MCF 10A (cell line): ENCODE results near the gene HSD17B3. TPM values are rescaled to one million over a fixed set of nuclear protein-coding genes. Genes with fewer than 3 reads are reported as not detected.

Source experiments
- Bru-seq: library from RNA; stranded (reverse); fragments of 400-500 nt; gene quantifications from one replicate; lab custom pipeline; 2021; lab: Mats Ljungman, UMichigan
- BruChase-seq, 2 experiments: library from RNA; stranded (reverse); fragments of 400-500 nt; gene quantifications; one replicate each; lab custom pipeline; 2021; lab: Mats Ljungman, UMichigan
- BruUV-seq: library from RNA; stranded (reverse); fragments of 400-500 nt; replicated peaks from 2 replicates; lab custom pipeline; 2021; lab: Mats Ljungman, UMichigan
- CTCF ChIA-PET: fragments of 300-600 bp; sonication (Branson Sonifier 250); formaldehyde crosslinking; extraction: SDS; loops from one replicate; lab custom pipeline; 2021; ENCODE audit warnings: antibody characterized with exemption, inconsistent platforms; lab: Yijun Ruan, JAX
- POLR2A ChIA-PET: fragments of 300-600, 350-650 bp; sonication (Branson Sonifier 250); formaldehyde crosslinking; extraction: SDS; loops from one replicate; lab custom pipeline; 2020; ENCODE audit warnings: antibody characterized with exemption, inconsistent platforms; lab: Yijun Ruan, JAX
- DNase-seq: peaks from one replicate; pipeline ENCODE4 v3.0.0-alpha.2; 2018; ENCODE audit not compliant: unreplicated experiment
- H3K27ac Mint-ChIP-seq: one replicate; pipeline ENCODE4 v1.8.0; 2022; ENCODE audit warnings: mild to moderate bottlenecking, low read depth, mixed read lengths; ENCODE audit not compliant: unreplicated experiment
- H3K27me3 Mint-ChIP-seq: one replicate; pipeline ENCODE4 v1.8.0; 2022; ENCODE audit warnings: mixed read lengths; ENCODE audit not compliant: insufficient read depth, unreplicated experiment
- H3K36me3 Mint-ChIP-seq: one replicate; pipeline ENCODE4 v1.8.0; 2022; ENCODE audit warnings: mild to moderate bottlenecking, moderate library complexity, mixed read lengths; ENCODE audit not compliant: insufficient read depth, unreplicated experiment
- H3K4me1 Mint-ChIP-seq: one replicate; pipeline ENCODE4 v1.8.0; 2022; ENCODE audit warnings: mixed read lengths; ENCODE audit not compliant: insufficient read depth, unreplicated experiment
- H3K4me3 Mint-ChIP-seq: one replicate; pipeline ENCODE4 v1.8.0; 2022; ENCODE audit warnings: mild to moderate bottlenecking, moderate library complexity, mixed read lengths; ENCODE audit not compliant: unreplicated experiment
- H3K9me3 Mint-ChIP-seq: one replicate; pipeline ENCODE4 v1.8.0; 2022; ENCODE audit warnings: mixed read lengths; ENCODE audit not compliant: unreplicated experiment
- CTCF ChIP-seq: fragments of 200-600 bp; IDR thresholded peaks from one replicate; pipeline ENCODE4 v1.8.0; 2022; ENCODE audit warnings: antibody characterized with exemption, mild to moderate bottlenecking; ENCODE audit not compliant: unreplicated experiment
- intact Hi-C: fragments of 100-400 bp; cut with micrococcal nuclease; formaldehyde crosslinking; loops from 2 replicates; pipeline ENCODE4 v1.14.1; 2022
- long read RNA-seq: library from polyadenylated mRNA; stranded (forward); transcript quantifications from one replicate; pipeline ENCODE4 v2.0.0, GENCODE V29; 2022
- total RNA-seq: library from RNA; stranded (reverse); gene quantifications from 2 replicates; pipeline ENCODE4 v1.2.3, GENCODE V29; 2022

The HSD17B3 gene
- total RNA-seq, result 0.74 TPM in 1 of 2 replicates, not detected in the other
- percentile 35 among the genes with signal in this experiment for Bru-seq, nascent RNA
- BruChase-seq, experiment 1, labeled RNA remaining after a 6-hour chase, result percentile 72 among the genes with signal in this experiment
- BruChase-seq, experiment 2, labeled RNA remaining after a 2-hour chase, result percentile 44 among the genes with signal in this experiment
- long read RNA-seq, result 0 reads

- Mint-ChIP-seq H3K9me3 (no peaks in the 10 kb centered on the region), H3K4me1 (peaks cover 6% of the 10 kb centered on the region), H3K27ac (no peak within 1 kb of the TSS), H3K4me3 (no peak within 1 kb of the TSS), H3K36me3 (no peaks in the 10 kb centered on the region), H3K27me3 (no peaks in the 10 kb centered on the region)
- intact Hi-C loops, result no loop called here
- DNase-seq, result peak; percentile 15
- ChIA-PET CTCF (interaction anchor here (0.6 to 1.6 kb wide), 4 partner anchors 65 to 840 kb away, joined by 3 to 4 read pairs (median 3); no protein-coding TSS in a partner anchor), POLR2A (no interaction called here)
- TF ChIP-seq CTCF, result no peak
- no TSS peak for BruUV-seq
These were observed at the start of gene HSD17B3 for GRCh38 chr9:96302021-96302420. HSD17B3 (minus strand) TSS chr9:96302176; CDS start chr9:96302104, 72 bp downstream.

- no peaks in the 10 kb centered on the region for H3K4me1 Mint-ChIP-seq
- POLR2A ChIA-PET, result interaction anchor here (0.6 kb wide), 1 partner anchor 27 kb away, joined by 3 read pairs; no protein-coding TSS in a partner anchor
- H3K4me3 Mint-ChIP-seq, result no peak overlapping the region
- no peak for TF ChIP-seq CTCF
- intact Hi-C loops, result no loop called here
- H3K9me3 Mint-ChIP-seq, result no peaks in the 10 kb centered on the region
- H3K27me3 Mint-ChIP-seq, result no peaks in the 10 kb centered on the region
- no peak for DNase-seq
- CTCF ChIA-PET, result interaction anchor here (0.6 to 1.6 kb wide), 3 partner anchors 34 to 316 kb away, joined by 3 to 5 read pairs (median 3); no protein-coding TSS in a partner anchor
- no TSS peak for BruUV-seq
- H3K36me3 Mint-ChIP-seq, result peaks cover 6% of the 10 kb centered on the region
- no peak overlapping the region for H3K27ac Mint-ChIP-seq
These were observed 48.9 kb upstream of the HSD17B3 start for GRCh38 chr9:96350866-96351265.

GRCh38 chr9:96348261-96348660, 46.3 kb upstream of the HSD17B3 start:
- H3K4me1 Mint-ChIP-seq, result no peaks in the 10 kb centered on the region
- H3K4me3 Mint-ChIP-seq, result no peak overlapping the region
- POLR2A ChIA-PET, result no interaction called here
- intact Hi-C loops, result no loop called here
- TF ChIP-seq CTCF, result no peak
- H3K27me3 Mint-ChIP-seq, result no peaks in the 10 kb centered on the region
- no peaks in the 10 kb centered on the region for H3K9me3 Mint-ChIP-seq
- CTCF ChIA-PET, result interaction anchor here (1.4 to 1.5 kb wide), 2 partner anchors 21 to 31 kb away, joined by 6 read pairs; no protein-coding TSS in a partner anchor
- H3K36me3 Mint-ChIP-seq, result no peaks in the 10 kb centered on the region
- no peak for DNase-seq
- no TSS peak for BruUV-seq
- H3K27ac Mint-ChIP-seq, result no peak overlapping the region

GRCh38 chr9:96345551-96345950, 43.6 kb upstream of the HSD17B3 start:
- POLR2A ChIA-PET, result interaction anchor here (0.6 to 0.8 kb wide), 2 partner anchors 103 to 104 kb away, joined by 3 read pairs; no protein-coding TSS in a partner anchor
- TF ChIP-seq CTCF, result no peak
- intact Hi-C loops, result no loop called here
- H3K36me3 Mint-ChIP-seq, result no peaks in the 10 kb centered on the region
- no peaks in the 10 kb centered on the region for H3K27me3 Mint-ChIP-seq
- CTCF ChIA-PET, result no interaction called here
- H3K4me3 Mint-ChIP-seq, result no peak overlapping the region
- no peaks in the 10 kb centered on the region for H3K9me3 Mint-ChIP-seq
- H3K4me1 Mint-ChIP-seq, result no peaks in the 10 kb centered on the region
- no TSS peak for BruUV-seq
- no peak overlapping the region for H3K27ac Mint-ChIP-seq
- DNase-seq, result no peak
